Spleen (tissue), 7 donors: ENCODE results near the gene RUSC1.

Experiments
- POLR2AphosphoS5 ChIP-seq, 3 donors: sonication (generic); formaldehyde crosslinking; IDR thresholded peaks; one replicate each; pipeline ENCODE4 v1.5.1; 2017; ENCODE audit warnings: antibody characterized with exemption in 3 of 3
- TF ChIP-seq, protein P1 (sequence below), 11 experiments: fragments of 200-600 bp in 7 of 11; fragments of 450-650 bp in 4 of 11; sonication (generic) in 4 of 11; IDR thresholded peaks in 8 of 11; conservative IDR thresholded peaks in 3 of 11; 1 replicate in 7 of 11; 2 replicates in 4 of 11; pipeline versions ENCODE4 v1.4.0 to v1.8.0; 2016 to 2021; ENCODE audit warnings: antibody characterized with exemption in 11 of 11, inconsistent platforms in 4 of 11, mild to moderate bottlenecking in 1 of 11
- donor health status: DM: no; HTN: no; CAD: no; lungs with moderate emphysema.
- donor health status: DM: no; HTN: no; CAD: no.
- donor health status: DM: no; HTN: no; CAD: no.

DNA sequence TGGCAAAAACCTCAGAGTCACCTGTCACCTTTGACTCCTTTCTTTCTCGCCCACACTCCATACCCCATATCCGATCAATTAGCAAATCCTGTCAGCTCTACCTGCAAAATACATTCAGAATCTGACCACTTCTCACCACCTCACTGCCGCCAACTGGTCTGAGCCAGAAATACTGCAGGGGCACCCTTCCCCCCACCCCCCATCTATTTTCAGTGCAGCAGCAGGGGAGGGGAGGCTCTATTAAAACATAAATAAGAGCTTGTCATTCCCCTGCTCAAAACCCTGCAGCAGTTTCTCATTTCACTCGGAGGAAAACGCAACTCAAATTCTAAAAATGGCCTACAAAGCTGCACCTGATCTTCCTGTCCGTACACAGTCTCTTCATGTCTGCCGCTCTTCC, 23.3 kb upstream of the RUSC1 start:
- TF ChIP-seq, protein P1, sequence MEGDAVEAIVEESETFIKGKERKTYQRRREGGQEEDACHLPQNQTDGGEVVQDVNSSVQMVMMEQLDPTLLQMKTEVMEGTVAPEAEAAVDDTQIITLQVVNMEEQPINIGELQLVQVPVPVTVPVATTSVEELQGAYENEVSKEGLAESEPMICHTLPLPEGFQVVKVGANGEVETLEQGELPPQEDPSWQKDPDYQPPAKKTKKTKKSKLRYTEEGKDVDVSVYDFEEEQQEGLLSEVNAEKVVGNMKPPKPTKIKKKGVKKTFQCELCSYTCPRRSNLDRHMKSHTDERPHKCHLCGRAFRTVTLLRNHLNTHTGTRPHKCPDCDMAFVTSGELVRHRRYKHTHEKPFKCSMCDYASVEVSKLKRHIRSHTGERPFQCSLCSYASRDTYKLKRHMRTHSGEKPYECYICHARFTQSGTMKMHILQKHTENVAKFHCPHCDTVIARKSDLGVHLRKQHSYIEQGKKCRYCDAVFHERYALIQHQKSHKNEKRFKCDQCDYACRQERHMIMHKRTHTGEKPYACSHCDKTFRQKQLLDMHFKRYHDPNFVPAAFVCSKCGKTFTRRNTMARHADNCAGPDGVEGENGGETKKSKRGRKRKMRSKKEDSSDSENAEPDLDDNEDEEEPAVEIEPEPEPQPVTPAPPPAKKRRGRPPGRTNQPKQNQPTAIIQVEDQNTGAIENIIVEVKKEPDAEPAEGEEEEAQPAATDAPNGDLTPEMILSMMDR (IDR thresholded peaks at IDR 0.05 in 8 of 11, conservative IDR thresholded peaks at IDR 0.05 in 3 of 11) = no peak
- no peak for TF ChIP-seq POLR2AphosphoS5 (IDR thresholded peaks at IDR 0.05)
